ENCODE data around the gene BCKDK. TPM values are rescaled to one million over a fixed set of nuclear protein-coding genes. Genes with fewer than 3 reads are reported as not detected.
A peak's percentile ranks its signal among the peaks of the same experiment; 100 is the strongest.

Gene BCKDK
- total RNA-seq = 28.1 and 34.1 TPM in 2 replicates

GRCh38 chr16:31108035-31108793, at the start of gene BCKDK:
Gene BCKDK, plus strand, starts transcription at chr16:31108386. Its CDS starts 838 bp downstream, at chr16:31109224.
- no peak for TF ChIP-seq CTCF (IDR thresholded peaks at IDR 0.05; ENCODE audit: insufficient read depth, low read depth, low read length)
- DNase-seq (ENCODE audit: low read depth) = peak; percentile 60
- peak within 1 kb of the TSS; percentile 90 for H3K4me3 ChIP-seq (ENCODE audit: low read depth, low read length)

GRCh38 chr16:31061126-31061812, 46.9 kb upstream of the BCKDK start:
- H3K4me3 ChIP-seq (ENCODE audit: low read depth, low read length) = no peak overlapping the region
- no peak for DNase-seq (ENCODE audit: low read depth)
- no peak for TF ChIP-seq CTCF (IDR thresholded peaks at IDR 0.05; ENCODE audit: insufficient read depth, low read depth, low read length)

- TF ChIP-seq CTCF (IDR thresholded peaks at IDR 0.05; ENCODE audit: insufficient read depth, low read depth, low read length) = no peak
- DNase-seq (ENCODE audit: low read depth) = no peak
- H3K4me3 ChIP-seq (ENCODE audit: low read depth, low read length) = no peak overlapping the region
Observed at GRCh38 chr16:31061813-31062440, 46.3 kb upstream of the BCKDK start.

GRCh38 chr16:31063495-31063842, 44.7 kb upstream of the BCKDK start:
- TF ChIP-seq CTCF (IDR thresholded peaks at IDR 0.05; ENCODE audit: insufficient read depth, low read depth, low read length) = no peak
- DNase-seq (ENCODE audit: low read depth) = no peak
- no peak overlapping the region for H3K4me3 ChIP-seq (ENCODE audit: low read depth, low read length)

GRCh38 chr16:31063843-31064611, 44.2 kb upstream of the BCKDK start:
- DNase-seq (ENCODE audit: low read depth) = no peak
- peak overlapping the region; percentile 3 for H3K4me3 ChIP-seq (ENCODE audit: low read depth, low read length)

More at GRCh38 chr16:31063843-31064611, 44.2 kb upstream of the BCKDK start:
- no peak for TF ChIP-seq CTCF (IDR thresholded peaks at IDR 0.05; ENCODE audit: insufficient read depth, low read depth, low read length)
